Tibial nerve (tissue), 4 donors: Measurements from ENCODE around the gene SLC25A44.

Experiments used
- EP300 ChIP-seq, 2 donors: sonication (generic); formaldehyde crosslinking; IDR thresholded peaks; one replicate each; pipeline ENCODE4 v1.6.1; 2017; ENCODE audit warnings: antibody characterized with exemption in 2 of 2, mild to moderate bottlenecking in 1 of 2
- POLR2A ChIP-seq, 2 donors: fragments of 450-650 bp; IDR thresholded peaks; one replicate each; pipeline ENCODE4 v1.6.1; 2017; ENCODE audit warnings: antibody characterized with exemption in 2 of 2, mild to moderate bottlenecking in 2 of 2, moderate library complexity in 2 of 2
- TF ChIP-seq, protein P1 (sequence below), 5 experiments: fragments of 200-600 bp in 3 of 5; fragments of 450-650 bp in 2 of 5; sonication (generic) in 3 of 5; IDR thresholded peaks; one replicate each; pipeline ENCODE4 v1.5.1; 2016 to 2019; ENCODE audit warnings: antibody characterized with exemption in 5 of 5, mild to moderate bottlenecking in 3 of 5, moderate library complexity in 2 of 5

DNA sequence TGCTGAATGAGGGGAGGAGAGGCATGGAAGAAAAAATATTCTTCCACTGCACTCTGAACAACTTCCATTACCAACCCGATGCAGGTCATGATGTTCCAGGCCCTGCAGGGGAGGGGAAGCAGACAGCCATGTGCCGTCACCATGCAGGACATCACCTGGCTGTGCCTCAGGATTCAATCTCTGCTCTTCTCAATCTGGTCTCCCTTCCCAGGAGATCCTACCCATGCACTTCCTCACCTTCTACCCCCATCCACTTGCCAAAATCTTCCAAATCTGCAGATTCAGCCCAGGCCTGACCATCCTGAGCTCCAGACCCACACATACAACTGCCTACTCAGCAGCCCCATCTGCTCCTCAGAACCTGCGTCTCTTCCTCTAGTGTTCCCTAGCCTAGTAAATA lies 59.7 kb downstream of the SLC25A44 start:
- TF ChIP-seq, protein P1, sequence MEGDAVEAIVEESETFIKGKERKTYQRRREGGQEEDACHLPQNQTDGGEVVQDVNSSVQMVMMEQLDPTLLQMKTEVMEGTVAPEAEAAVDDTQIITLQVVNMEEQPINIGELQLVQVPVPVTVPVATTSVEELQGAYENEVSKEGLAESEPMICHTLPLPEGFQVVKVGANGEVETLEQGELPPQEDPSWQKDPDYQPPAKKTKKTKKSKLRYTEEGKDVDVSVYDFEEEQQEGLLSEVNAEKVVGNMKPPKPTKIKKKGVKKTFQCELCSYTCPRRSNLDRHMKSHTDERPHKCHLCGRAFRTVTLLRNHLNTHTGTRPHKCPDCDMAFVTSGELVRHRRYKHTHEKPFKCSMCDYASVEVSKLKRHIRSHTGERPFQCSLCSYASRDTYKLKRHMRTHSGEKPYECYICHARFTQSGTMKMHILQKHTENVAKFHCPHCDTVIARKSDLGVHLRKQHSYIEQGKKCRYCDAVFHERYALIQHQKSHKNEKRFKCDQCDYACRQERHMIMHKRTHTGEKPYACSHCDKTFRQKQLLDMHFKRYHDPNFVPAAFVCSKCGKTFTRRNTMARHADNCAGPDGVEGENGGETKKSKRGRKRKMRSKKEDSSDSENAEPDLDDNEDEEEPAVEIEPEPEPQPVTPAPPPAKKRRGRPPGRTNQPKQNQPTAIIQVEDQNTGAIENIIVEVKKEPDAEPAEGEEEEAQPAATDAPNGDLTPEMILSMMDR (IDR thresholded peaks at IDR 0.05) = no peak
- TF ChIP-seq EP300 (IDR thresholded peaks at IDR 0.05) (no peak), POLR2A (IDR thresholded peaks at IDR 0.05) (no peak)
